Medulla oblongata (tissue), 1 donor: ENCODE measurements around the gene HASPIN.

Experiments
- DNase-seq: peaks from one replicate; pipeline ENCODE4 v3.0.0-alpha.2; 2015; ENCODE audit errors: extremely low spot score

HASPIN gene

GRCh38 chr17:3763777-3764170 is 40.1 kb downstream of the HASPIN start:
- DNase-seq = no peak

GRCh38 chr17:3765981-3766380 is 42.3 kb downstream of the HASPIN start:
- no peak for DNase-seq

GRCh38 chr17:3766779-3767178 is 43.1 kb downstream of the HASPIN start:
- no peak for DNase-seq

GRCh38 chr17:3768341-3768740 is 44.6 kb downstream of the HASPIN start:
- DNase-seq = no peak

GRCh38 chr17:3768769-3769168 is 45.1 kb downstream of the HASPIN start:
- no peak for DNase-seq

GRCh38 chr17:3770466-3770865 is 46.8 kb downstream of the HASPIN start:
- no peak for DNase-seq

GRCh38 chr17:3771140-3771539 is 47.4 kb downstream of the HASPIN start:
- no peak for DNase-seq

GRCh38 chr17:3772764-3773163 is 49.1 kb downstream of the HASPIN start:
- no peak for DNase-seq

GRCh38 chr17:3773511-3773910 is 49.8 kb downstream of the HASPIN start:
- DNase-seq = no peak

GRCh38 chr17:3773966-3774365 is 50.3 kb downstream of the HASPIN start:
- DNase-seq = no peak
